ENCODE data around the gene C6orf62.

DNA sequence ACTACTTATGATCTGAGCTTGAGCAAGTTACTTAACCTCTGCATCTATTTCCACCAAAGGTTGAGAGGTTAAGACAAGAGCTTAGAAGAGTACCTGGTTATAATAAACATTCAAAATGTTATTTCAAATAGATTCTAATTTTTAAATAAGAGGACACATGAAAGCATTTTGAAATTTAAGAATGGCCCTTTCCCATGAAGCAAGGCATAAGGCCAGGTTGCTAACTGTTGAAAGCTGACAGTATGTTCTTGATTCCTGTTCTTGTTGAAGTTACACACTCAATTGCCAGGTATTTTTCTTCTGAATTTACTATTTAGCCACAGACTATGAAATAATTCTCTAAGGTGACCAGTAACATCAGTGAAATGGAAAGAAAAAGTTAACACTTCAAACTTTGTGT is 14.5 kb downstream of the C6orf62 start:
- TF ChIP-seq GATA2 (IDR thresholded peaks at IDR 0.05; ENCODE audit: low read depth, low read length): no peak
- TF ChIP-seq GATA3 (IDR thresholded peaks at IDR 0.05; ENCODE audit: low read depth, low read length): no peak

Measured in SH-SY5Y (cell line).